Measurements from ENCODE around the gene WIPF3. TPM values are rescaled to one million over a fixed set of nuclear protein-coding genes. Genes with fewer than 3 reads are reported as not detected.

The WIPF3 gene
- total RNA-seq, 1 experiment from 2014 or later = not detected

- no peak for DNase-seq (ENCODE audit: low spot score)
Observed at GRCh38 chr7:29915481-29916215, 109.3 kb downstream of the WIPF3 start.

GRCh38 chr7:29917641-29918040 is 111.3 kb downstream of the WIPF3 start:
- no peak for DNase-seq (ENCODE audit: low spot score)

GRCh38 chr7:29918850-29919249 is 112.5 kb downstream of the WIPF3 start:
- no peak for DNase-seq (ENCODE audit: low spot score)

GRCh38 chr7:29919790-29920189 is 113.5 kb downstream of the WIPF3 start:
- no peak for DNase-seq (ENCODE audit: low spot score)

- no peak for DNase-seq (ENCODE audit: low spot score)
Observed at GRCh38 chr7:29920491-29920890, 114.2 kb downstream of the WIPF3 start.

- DNase-seq (ENCODE audit: low spot score) = peak; percentile 80
Observed at GRCh38 chr7:29921404-29922010, 115.2 kb downstream of the WIPF3 start.

- no peak for DNase-seq (ENCODE audit: low spot score)
Observed at GRCh38 chr7:29922921-29923700, 116.8 kb downstream of the WIPF3 start.

GRCh38 chr7:29924006-29924405 is 117.7 kb downstream of the WIPF3 start:
- no peak for DNase-seq (ENCODE audit: low spot score)

- no peak for DNase-seq (ENCODE audit: low spot score)
Observed at GRCh38 chr7:29924684-29925083, 118.4 kb downstream of the WIPF3 start.

GRCh38 chr7:29926216-29926615 is 119.9 kb downstream of the WIPF3 start:
- DNase-seq (ENCODE audit: low spot score) = no peak

- DNase-seq (ENCODE audit: low spot score) = no peak
Observed at GRCh38 chr7:29926741-29927140, 120.4 kb downstream of the WIPF3 start.

GRCh38 chr7:29929018-29929807 is 122.9 kb downstream of the WIPF3 start:
- no peak for DNase-seq (ENCODE audit: low spot score)

GRCh38 chr7:29935111-29935510 is 128.8 kb downstream of the WIPF3 start:
- no peak for DNase-seq (ENCODE audit: low spot score)

- peak; percentile 56 for DNase-seq (ENCODE audit: low spot score)
Observed at GRCh38 chr7:29937132-29937531, 130.8 kb downstream of the WIPF3 start.

GRCh38 chr7:29940199-29940598 is 133.9 kb downstream of the WIPF3 start:
- DNase-seq (ENCODE audit: low spot score) = no peak

- DNase-seq (ENCODE audit: low spot score) = no peak
Observed at GRCh38 chr7:29945259-29945809, 139.0 kb downstream of the WIPF3 start.

- peak; percentile 51 for DNase-seq (ENCODE audit: low spot score)
Observed at GRCh38 chr7:29946428-29947186, 140.3 kb downstream of the WIPF3 start.

- no peak for DNase-seq (ENCODE audit: low spot score)
Observed at GRCh38 chr7:29948587-29948986, 142.3 kb downstream of the WIPF3 start.

GRCh38 chr7:29950480-29950879 is 144.2 kb downstream of the WIPF3 start:
- DNase-seq (ENCODE audit: low spot score) = no peak

- no peak for DNase-seq (ENCODE audit: low spot score)
Observed at GRCh38 chr7:29951206-29951605, 144.9 kb downstream of the WIPF3 start.
